HCT116 (cell line): ENCODE data around the gene HIVEP2. TPM values are rescaled to one million over a fixed set of nuclear protein-coding genes. Genes with fewer than 3 reads are reported as not detected.

Experiments used
- ATAC-seq: fragments of 200-7000 bp; cut with Tn5 transposase; 2 replicates; pipeline ENCODE4 v1.9.1; 2020; ENCODE audit warnings: mild to moderate bottlenecking, moderate library complexity
- BruUV-seq: library from RNA; stranded (reverse); fragments of 400-500 nt; replicated peaks from 2 replicates; lab custom pipeline; 2021; lab: Mats Ljungman, UMichigan
- CTCF ChIA-PET: fragments of 300-600 bp; sonication (Branson Sonifier 250); formaldehyde crosslinking; loops from one replicate; lab custom pipeline; 2021; ENCODE audit warnings: antibody characterized with exemption; lab: Charles Lee
- POLR2A ChIA-PET: fragments of 300-600, 350-600 bp; sonication (Branson Sonifier 250); formaldehyde crosslinking; loops from one replicate; lab custom pipeline; 2021; ENCODE audit warnings: antibody characterized with exemption; lab: Charles Lee
- RAD21 ChIA-PET, 2 experiments: fragments of 300-600 bp; sonication (Branson Sonifier 250); formaldehyde crosslinking; loops; one replicate each; lab custom pipeline; 2023; ENCODE audit warnings: low total read pairs in 2 of 2; ENCODE audit not compliant: uncharacterized antibody in 2 of 2, unreplicated experiment in 2 of 2, low non-redundant PET in 1 of 2; lab: Charles Lee
- DNase-seq: peaks from one replicate; pipeline ENCODE4 v3.0.0-alpha.2; 2010; ENCODE audit warnings: low read depth, low spot score
- H2AFZ ChIP-seq: fragments of 200-600 bp; shearing (Covaris generic), sonication (generic); 2 replicates; pipeline ENCODE4 v1.6.1; 2017; ENCODE audit warnings: low read depth, mixed run types, mixed read lengths, antibody characterized with exemption, low read length; ENCODE audit not compliant: poor library complexity, severe bottlenecking
- H3K27ac ChIP-seq: 2 replicates; pipeline ENCODE4 v1.5.1; 2012; ENCODE audit warnings: low read depth, low read length
- H3K27me3 ChIP-seq: fragments of 200-600 bp; sonication (generic); 2 replicates; pipeline ENCODE4 v1.6.1; 2016; ENCODE audit warnings: mixed run types, low read length, mixed read lengths; ENCODE audit not compliant: insufficient read depth
- H3K36me3 ChIP-seq, 2 experiments: fragments of 200-500 bp in 1 of 2; fragments of 200-600 bp in 1 of 2; sonication (Bioruptor generic) in 1 of 2; sonication (generic) in 1 of 2; 2 replicates each; pipeline versions ENCODE4 v1.5.1 to v1.6.1; 2014 to 2016; ENCODE audit warnings: low read length in 2 of 2, inconsistent platforms in 1 of 2, mixed read lengths in 1 of 2, mixed run types in 1 of 2; ENCODE audit not compliant: insufficient read depth in 2 of 2, control insufficient read depth in 1 of 2
- H3K4me1 ChIP-seq, 2 experiments: fragments of 200-600 bp in 1 of 2; sonication (generic) in 1 of 2; 2 replicates each; pipeline versions ENCODE4 v1.5.1 to v1.6.1; 2012 to 2017; ENCODE audit warnings: low read length in 2 of 2, inconsistent platforms in 1 of 2, mild to moderate bottlenecking in 1 of 2, mixed read lengths in 1 of 2, mixed run types in 1 of 2, moderate library complexity in 1 of 2; ENCODE audit not compliant: insufficient read depth in 2 of 2, control insufficient read depth in 1 of 2
- H3K4me2 ChIP-seq: fragments of 200-600 bp; sonication (generic); 2 replicates; pipeline ENCODE4 v1.6.1; 2017; ENCODE audit warnings: mixed run types, low read length, mixed read lengths
- H3K4me3 ChIP-seq, 2 experiments: fragments of 200-600 bp in 1 of 2; sonication (generic) in 1 of 2; replicated peaks in 1 of 2; 2 replicates each; pipeline ENCODE4 v1.5.1; 2011 to 2016; ENCODE audit warnings: low read length in 2 of 2, control low read depth in 1 of 2, low read depth in 1 of 2, mild to moderate bottlenecking in 1 of 2, mixed read lengths in 1 of 2, mixed run types in 1 of 2
- H3K79me2 ChIP-seq: fragments of 200-600 bp; sonication (generic); 2 replicates; pipeline ENCODE4 v1.6.1; 2017; ENCODE audit warnings: mild to moderate bottlenecking, mixed run types, low read length, moderate library complexity, mixed read lengths; ENCODE audit not compliant: insufficient read depth
- H3K9ac ChIP-seq: fragments of 200-600 bp; sonication (generic); 2 replicates; pipeline ENCODE4 v1.6.1; 2016; ENCODE audit warnings: low read length, mixed read lengths
- H3K9me2 ChIP-seq: fragments of 200-600 bp; sonication (generic), shearing (Covaris generic); 2 replicates; pipeline ENCODE4 v1.6.1; 2017; ENCODE audit warnings: mixed run types, mild to moderate bottlenecking, moderate library complexity; ENCODE audit not compliant: insufficient read depth
- H3K9me3 ChIP-seq, 2 experiments: fragments of 200-500 bp in 1 of 2; fragments of 200-600 bp in 1 of 2; sonication (Bioruptor generic) in 1 of 2; sonication (generic) in 1 of 2; 2 replicates each; pipeline ENCODE4 v1.6.1; 2014 to 2017; ENCODE audit warnings: low read length in 2 of 2, mixed read lengths in 2 of 2, inconsistent platforms in 1 of 2, low read depth in 1 of 2, mild to moderate bottlenecking in 1 of 2, mixed run types in 1 of 2, moderate library complexity in 1 of 2; ENCODE audit not compliant: control insufficient read depth in 1 of 2, insufficient read depth in 1 of 2
- H4K20me1 ChIP-seq: fragments of 200-600 bp; sonication (generic), shearing (Covaris generic); 2 replicates; pipeline ENCODE4 v1.6.1; 2017; ENCODE audit warnings: mixed run types, mild to moderate bottlenecking, moderate library complexity; ENCODE audit not compliant: insufficient read depth
- EZH2phosphoT487 ChIP-seq: fragments of 200-600 bp; IDR thresholded peaks from 2 replicates; pipeline ENCODE4 v1.6.1; 2018; ENCODE audit warnings: antibody characterized with exemption, borderline replicate concordance
- JUND ChIP-seq: IDR thresholded peaks from 2 replicates; pipeline ENCODE4 v1.6.1; 2012
- POLR2AphosphoS5 ChIP-seq: IDR thresholded peaks from 2 replicates; pipeline ENCODE4 v1.6.1; 2011; ENCODE audit warnings: mild to moderate bottlenecking, low read depth, low read length, moderate library complexity
- intact Hi-C: fragments of 100-400 bp; cut with micrococcal nuclease; formaldehyde crosslinking; loops from 2 replicates; pipeline ENCODE4 v1.10.0; 2022
- total RNA-seq: library from RNA; stranded (reverse); gene quantifications from one replicate; pipeline ENCODE4 v1.2.1, GENCODE V29; 2021; ENCODE audit not compliant: unreplicated experiment
- TF ChIP-seq, protein P1 (sequence below): IDR thresholded peaks from 2 replicates; pipeline ENCODE4 v1.6.1; 2011; ENCODE audit warnings: mild to moderate bottlenecking, low read length, moderate library complexity; ENCODE audit not compliant: insufficient replicate concordance; ENCODE audit errors: extremely low read depth
- TF ChIP-seq, protein P2 (sequence below): IDR thresholded peaks from 2 replicates; pipeline ENCODE4 v1.6.1; 2012

The HIVEP2 gene
- total RNA-seq, 1 experiment from 2014 or later: 8.1 TPM

DNA sequence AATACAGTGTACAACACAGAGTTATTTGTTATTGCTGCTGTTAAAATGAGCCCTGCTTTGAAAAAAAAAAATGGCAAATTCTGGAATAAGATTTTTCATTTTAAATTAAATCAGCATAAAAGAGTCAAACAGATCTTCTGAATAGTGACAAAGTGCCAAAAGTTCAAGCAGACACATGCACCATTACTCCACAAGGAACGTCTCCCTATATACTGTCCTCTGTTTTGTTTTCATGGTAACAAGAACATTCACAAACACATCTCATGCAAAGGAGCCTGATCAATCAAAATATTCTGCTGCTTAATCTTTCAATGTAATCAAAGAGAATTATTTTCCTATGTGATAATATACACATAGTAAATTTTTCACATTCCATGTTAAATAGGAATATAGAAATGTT lies 2.7 kb downstream of the HIVEP2 start (continued):
- TF ChIP-seq, protein P1, sequence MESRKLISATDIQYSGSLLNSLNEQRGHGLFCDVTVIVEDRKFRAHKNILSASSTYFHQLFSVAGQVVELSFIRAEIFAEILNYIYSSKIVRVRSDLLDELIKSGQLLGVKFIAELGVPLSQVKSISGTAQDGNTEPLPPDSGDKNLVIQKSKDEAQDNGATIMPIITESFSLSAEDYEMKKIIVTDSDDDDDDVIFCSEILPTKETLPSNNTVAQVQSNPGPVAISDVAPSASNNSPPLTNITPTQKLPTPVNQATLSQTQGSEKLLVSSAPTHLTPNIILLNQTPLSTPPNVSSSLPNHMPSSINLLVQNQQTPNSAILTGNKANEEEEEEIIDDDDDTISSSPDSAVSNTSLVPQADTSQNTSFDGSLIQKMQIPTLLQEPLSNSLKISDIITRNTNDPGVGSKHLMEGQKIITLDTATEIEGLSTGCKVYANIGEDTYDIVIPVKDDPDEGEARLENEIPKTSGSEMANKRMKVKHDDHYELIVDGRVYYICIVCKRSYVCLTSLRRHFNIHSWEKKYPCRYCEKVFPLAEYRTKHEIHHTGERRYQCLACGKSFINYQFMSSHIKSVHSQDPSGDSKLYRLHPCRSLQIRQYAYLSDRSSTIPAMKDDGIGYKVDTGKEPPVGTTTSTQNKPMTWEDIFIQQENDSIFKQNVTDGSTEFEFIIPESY: no peak
- TF ChIP-seq, all 23 proteins: peak for 0

DNA sequence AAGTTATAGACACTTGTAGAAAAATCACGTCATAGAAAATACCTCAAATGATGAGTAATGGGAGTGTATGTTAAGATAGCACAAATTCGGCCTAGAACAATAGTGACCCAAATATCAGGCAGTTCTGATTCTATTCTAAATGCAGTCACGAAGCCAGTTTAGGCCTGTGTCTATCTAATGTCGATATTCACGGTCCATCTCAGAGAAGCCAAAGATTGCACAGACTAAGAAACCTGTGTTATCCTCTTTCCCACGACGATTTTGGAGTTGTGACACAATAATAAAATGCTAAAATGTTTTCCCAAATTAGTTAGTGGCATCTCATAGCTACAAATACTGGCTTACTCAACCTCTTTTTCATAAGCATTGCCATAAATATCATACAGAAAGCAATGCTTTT lies 4.0 kb downstream of the HIVEP2 start:
- TF ChIP-seq, protein P2, sequence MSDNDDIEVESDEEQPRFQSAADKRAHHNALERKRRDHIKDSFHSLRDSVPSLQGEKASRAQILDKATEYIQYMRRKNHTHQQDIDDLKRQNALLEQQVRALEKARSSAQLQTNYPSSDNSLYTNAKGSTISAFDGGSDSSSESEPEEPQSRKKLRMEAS: no peak
- BruUV-seq: no TSS peak
- no peak overlapping the region for H3K4me3 ChIP-seq
- no peak overlapping the region for H3K4me2 ChIP-seq
- DNase-seq: no peak
- intact Hi-C loops: loop anchor here (10.0 kb wide), 1 partner anchor 484 kb away; no protein-coding TSS in a partner anchor
- peaks cover 15 to 19% of the 10 kb centered on the region in 2 experiments; a peak in 3 of 4 replicates for H3K4me1 ChIP-seq
- RAD21 ChIA-PET: no interaction called here
- H3K9me2 ChIP-seq: no peaks in the 10 kb centered on the region
- H3K27ac ChIP-seq: no peak overlapping the region
- CTCF ChIA-PET: no interaction called here
- H3K79me2 ChIP-seq: peaks cover 13% of the 10 kb centered on the region; the same call in 1 of the 2 replicates
- no peak overlapping the region for H2AFZ ChIP-seq
- H4K20me1 ChIP-seq: no peaks in the 10 kb centered on the region
- ATAC-seq: no peak
- no peaks in the 10 kb centered on the region for H3K9me3 ChIP-seq
- H3K27me3 ChIP-seq: no peaks in the 10 kb centered on the region
- H3K36me3 ChIP-seq: no peaks in the 10 kb centered on the region
- POLR2A ChIA-PET: no interaction called here
- no peak overlapping the region for H3K9ac ChIP-seq

DNA sequence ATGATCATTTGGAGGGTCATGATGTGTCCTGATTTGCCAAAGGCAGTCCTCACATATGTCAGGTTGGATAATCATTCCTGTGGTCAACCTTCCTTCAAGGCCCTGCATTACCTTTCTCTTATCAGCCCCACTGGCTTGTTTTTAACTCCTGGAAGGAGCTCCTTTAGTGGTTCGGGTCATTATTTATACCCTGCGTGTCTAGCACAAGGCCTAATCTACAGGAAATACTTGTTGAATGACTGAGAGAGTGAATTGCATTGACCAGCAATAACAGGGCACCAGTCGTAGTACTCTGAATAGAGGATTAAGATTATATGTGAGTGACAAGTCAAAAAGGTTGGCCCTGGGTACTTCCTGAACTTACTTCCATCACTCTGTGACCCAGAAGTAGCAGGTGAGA lies 4.5 kb downstream of the HIVEP2 start:
- RAD21 ChIA-PET: no interaction called here
- no peak overlapping the region for H2AFZ ChIP-seq
- TF ChIP-seq JUND (no peak), EZH2phosphoT487 (no peak), POLR2AphosphoS5 (no peak)
- no peak overlapping the region for H3K4me2 ChIP-seq
- no TSS peak for BruUV-seq
- no peak for ATAC-seq
- DNase-seq: no peak
- CTCF ChIA-PET: no interaction called here
- H3K79me2 ChIP-seq: peaks cover 13% of the 10 kb centered on the region; the same call in 1 of the 2 replicates
- no peaks in the 10 kb centered on the region for H3K36me3 ChIP-seq
- POLR2A ChIA-PET: no interaction called here
- H3K9me3 ChIP-seq: no peaks in the 10 kb centered on the region
- intact Hi-C loops: loop anchor here (10.0 kb wide), 1 partner anchor 484 kb away; no protein-coding TSS in a partner anchor
- H4K20me1 ChIP-seq: no peaks in the 10 kb centered on the region
- peaks cover 15 to 19% of the 10 kb centered on the region in 2 experiments; a peak in 3 of 4 replicates for H3K4me1 ChIP-seq
- no peaks in the 10 kb centered on the region for H3K9me2 ChIP-seq
- H3K9ac ChIP-seq: no peak overlapping the region
- H3K27me3 ChIP-seq: no peaks in the 10 kb centered on the region
- no peak overlapping the region for H3K4me3 ChIP-seq
- H3K27ac ChIP-seq: no peak overlapping the region
